NCI-H1105 (cell line): ENCODE results near the gene SNAP47.
"Not testable (repeated sequence)": the region's sequence is repeated elsewhere in the genome, so short reads cannot be mapped to it uniquely, and the experiment has no call there.

Experiments used
- DNase-seq: peaks from one replicate; lab custom pipeline; 2025; lab: John Stamatoyannopoulos, UW

The SNAP47 gene, protein sequence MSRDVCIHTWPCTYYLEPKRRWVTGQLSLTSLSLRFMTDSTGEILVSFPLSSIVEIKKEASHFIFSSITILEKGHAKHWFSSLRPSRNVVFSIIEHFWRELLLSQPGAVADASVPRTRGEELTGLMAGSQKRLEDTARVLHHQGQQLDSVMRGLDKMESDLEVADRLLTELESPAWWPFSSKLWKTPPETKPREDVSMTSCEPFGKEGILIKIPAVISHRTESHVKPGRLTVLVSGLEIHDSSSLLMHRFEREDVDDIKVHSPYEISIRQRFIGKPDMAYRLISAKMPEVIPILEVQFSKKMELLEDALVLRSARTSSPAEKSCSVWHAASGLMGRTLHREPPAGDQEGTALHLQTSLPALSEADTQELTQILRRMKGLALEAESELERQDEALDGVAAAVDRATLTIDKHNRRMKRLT

DNA sequence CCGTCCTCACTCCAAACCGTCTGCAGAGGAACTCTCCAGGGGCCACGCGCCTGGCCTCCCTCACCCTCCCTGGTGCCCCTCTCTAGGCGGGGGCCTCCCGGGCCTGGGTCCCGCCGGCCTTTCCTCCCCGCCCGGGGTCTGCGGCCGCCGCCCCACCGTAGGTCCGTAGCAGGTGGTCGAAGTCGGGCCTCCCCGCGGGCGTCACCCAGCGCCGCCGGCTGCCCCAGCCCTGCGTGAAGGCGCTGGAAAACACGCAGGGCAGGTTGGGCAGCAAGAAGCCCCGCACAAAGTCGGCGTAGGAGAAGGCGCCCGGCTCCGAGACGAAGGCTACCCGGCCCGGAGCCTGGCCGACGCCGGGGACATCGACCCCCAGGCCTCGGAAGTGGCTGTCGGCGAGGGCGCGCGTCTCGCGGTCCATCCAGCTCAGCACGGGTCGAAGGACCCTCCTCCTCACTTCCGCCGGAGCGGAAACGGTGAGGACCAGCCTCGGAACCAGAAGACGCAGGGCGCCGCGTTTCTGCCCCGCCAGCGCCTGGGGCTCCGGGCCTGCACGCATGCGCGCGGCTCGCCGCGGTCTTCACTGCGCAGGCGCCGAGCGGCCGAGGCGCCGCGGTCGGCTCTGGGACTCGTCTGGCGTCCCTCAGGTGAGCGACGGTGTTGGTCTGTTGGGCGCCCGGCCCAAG, at the start of gene SNAP47, which contains the start of gene JMJD4:
SNAP47 (plus strand) TSS at position 580 of the 683 bp plus-strand sequence. CDS start 12,302 bp downstream, outside the sequence.
JMJD4 (minus strand) TSS at position 447 of the 683 bp plus-strand sequence; CDS start at position 418, 29 bp downstream.
- peak; percentile 53 for DNase-seq

DNA sequence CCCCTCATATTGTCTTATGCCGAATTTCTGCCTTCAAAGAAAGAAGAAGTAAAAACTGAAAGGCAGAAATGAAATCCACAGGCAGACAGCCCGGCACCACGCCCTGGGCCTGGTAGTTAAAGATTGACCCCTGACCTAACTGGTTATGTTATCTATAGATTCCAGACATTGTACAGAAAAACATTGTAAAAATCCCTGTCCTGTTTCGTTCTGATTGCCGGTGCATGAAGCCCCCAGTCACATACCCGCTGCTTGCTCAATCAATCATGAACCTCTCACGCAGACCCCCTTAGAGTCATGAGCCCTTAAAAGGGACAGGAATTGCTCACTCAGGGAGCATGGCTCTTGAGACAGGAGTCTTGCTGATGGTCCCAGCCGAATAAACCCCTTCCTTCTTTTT, 49.4 kb upstream of the SNAP47 start:
- no peak for DNase-seq

DNA sequence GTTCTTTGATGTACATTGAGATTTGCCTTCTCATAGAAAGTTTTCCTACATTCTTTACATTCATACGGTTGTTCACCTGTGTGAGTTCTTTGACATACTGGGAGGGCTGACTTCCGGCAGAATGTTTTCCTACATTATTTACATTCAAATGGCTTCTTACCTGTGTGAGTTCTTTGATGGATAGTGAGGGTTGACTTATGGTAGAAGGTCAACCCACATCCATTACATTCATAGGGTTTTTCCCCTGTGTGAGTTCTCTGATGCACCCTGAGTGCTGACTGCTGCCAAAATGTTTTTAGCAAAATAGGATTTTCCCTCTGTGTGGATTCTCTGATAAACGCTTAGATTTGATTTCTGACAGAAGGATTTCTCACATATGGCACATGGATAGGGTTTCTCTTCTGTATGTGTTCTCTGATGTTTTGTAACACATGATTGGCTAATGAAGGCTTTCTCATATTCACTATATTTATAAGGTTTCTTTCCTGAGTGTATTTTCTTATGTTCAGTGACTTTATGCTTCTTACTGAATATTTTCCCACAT, 37.8 kb upstream of the SNAP47 start:
- DNase-seq: no peak

DNA sequence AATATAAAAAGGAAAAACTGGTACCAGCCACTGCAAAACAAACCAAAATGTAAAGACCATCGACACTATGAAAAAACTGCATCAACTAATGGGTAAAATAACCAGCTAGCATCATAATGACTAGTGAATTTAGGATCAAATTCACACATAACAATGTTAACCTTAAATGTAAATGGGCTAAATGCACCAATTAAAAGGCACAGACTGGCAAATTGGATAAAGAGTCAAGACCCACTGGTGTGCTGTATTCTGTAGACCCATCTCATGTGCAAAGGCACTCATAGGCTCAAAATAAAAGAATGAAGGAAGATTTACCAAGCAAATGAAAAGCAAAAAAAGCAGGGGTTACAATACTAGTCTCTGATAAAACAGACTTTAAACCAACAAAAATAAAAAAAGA, 33.6 kb upstream of the SNAP47 start:
- DNase-seq: not testable (repeated sequence)

DNA sequence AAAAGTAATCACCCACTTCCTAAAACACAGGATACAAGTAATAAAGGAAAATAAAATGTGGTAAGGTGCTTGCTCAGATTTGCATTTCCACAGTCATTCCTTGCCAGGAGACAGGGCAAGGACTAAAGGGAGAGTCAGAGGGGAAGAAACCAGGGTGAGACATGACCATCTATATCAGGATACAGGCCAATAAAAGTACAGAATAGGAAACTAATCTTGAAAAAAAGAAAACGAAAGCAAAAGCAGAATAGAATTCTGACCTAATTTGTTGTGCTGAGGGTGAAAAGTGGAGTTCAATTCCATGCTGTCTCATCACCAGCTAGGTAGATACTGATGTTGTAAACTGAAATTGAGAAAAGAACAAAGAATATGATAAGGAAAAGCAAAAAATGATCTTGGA, 27.4 kb upstream of the SNAP47 start:
- DNase-seq: no peak

DNA sequence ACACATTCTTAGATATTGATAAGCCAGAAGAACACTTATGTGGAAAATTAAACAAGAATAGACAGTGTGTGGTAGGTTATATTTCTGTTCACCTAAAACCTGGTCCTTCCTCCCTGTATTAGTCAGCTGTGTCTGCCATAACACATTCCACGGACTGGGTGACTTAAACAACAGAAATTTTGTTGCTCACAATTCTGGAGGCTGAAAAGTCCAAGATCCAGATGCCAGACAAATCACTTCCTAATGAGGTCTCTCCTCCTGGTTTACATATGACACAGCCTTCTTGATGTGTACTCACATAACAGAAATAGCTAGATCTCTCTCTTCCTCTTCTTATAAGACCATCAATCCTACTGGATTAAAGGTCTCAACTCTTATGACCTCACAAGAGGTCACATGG, 25.8 kb upstream of the SNAP47 start:
- no peak for DNase-seq

DNA sequence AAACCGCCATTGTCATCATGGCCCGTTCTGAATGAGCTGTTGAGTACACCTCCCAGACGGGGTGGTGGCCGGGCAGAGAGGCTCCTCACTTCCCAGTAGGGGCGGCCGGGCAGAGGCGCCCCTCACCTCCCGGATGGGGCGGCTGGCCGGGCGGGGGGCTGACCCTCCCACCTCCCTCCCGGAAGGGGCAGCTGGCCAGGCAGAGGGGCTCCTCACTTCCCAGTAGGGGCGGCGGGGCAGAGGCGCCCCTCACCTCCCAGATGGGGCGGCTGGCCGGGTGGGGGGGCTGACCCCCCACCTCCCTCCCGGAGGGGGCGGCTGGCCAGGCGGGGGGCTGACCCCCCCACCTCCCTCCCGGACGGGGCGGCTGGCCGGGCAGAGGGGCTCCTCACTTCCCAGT, 24.8 kb upstream of the SNAP47 start:
- not testable (repeated sequence) for DNase-seq

DNA sequence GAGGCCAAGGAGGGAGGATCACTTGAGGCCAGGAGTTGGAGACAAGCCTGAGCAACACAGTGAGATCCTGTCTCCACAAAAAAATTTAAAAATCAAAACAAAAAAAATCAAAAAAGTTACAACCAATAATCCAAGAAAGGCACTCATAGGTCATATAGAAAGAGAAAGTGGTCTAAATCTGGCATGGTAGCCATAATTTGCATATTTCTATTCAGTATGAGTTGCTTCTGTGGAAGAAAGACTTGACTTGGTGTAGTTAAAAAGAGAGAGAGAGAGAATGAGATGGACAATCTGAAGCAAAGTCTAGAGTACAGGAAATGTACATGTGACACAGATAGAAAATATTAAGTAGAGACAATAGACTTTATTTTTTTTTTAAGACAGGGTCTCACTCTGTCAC, 22.6 kb upstream of the SNAP47 start:
- no peak for DNase-seq

DNA sequence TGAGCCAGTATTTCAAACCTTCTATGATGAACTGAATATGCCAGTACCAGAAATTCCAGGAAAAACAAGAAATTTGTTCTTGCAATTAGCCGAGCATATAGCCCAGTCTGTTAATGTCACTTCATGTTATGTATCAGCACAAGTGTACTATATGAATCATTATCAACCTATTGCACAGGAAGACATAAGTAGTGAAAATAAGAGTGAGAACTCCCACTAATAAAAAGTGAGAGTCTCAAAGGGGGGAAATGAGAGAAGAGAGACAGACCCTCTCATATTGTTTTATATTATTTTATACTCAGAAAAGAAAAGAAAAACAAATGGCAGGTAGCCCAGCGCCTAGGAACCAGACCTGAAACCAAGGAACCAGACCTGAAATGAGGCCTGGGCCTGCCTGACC, 16.3 kb upstream of the SNAP47 start:
- no peak for DNase-seq

DNA sequence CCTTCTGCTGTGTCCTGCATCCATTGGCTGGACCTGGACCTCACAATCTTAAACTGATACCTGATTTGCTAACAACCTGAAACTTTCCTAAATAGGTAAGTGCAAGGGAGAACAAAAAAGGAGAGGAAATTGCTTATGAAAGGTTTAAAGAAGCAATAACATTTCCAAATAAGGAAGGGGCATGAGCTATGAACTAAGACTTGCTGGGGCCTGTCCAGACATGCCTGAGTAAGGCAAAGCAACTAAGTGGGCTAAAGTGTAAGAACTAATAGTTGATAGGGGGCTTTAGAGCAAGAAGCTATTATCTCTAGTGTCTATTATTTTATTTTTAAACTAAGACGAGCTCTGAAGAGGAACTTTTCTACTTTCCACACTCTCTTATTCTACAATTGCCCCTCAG, 11.8 kb upstream of the SNAP47 start:
- DNase-seq: no peak

DNA sequence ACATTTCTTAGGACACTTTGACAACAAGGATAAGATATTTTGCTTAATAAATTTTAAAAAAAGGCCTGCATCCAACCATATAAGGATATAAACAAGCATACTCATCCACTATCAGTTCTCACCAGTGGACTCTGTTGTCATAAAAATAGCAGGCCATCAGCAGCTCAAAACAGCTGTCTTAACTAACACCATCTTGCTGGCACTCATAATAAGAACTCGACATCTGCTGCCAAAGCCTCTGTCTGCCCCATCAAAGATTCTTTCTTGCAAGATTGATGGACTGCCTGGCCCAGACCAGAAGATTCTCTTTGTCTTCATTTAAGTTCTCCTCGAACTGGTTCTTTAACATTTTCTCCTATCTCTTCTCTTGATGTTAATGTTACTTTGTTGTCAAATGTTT, 10.2 kb upstream of the SNAP47 start:
- no peak for DNase-seq

DNA sequence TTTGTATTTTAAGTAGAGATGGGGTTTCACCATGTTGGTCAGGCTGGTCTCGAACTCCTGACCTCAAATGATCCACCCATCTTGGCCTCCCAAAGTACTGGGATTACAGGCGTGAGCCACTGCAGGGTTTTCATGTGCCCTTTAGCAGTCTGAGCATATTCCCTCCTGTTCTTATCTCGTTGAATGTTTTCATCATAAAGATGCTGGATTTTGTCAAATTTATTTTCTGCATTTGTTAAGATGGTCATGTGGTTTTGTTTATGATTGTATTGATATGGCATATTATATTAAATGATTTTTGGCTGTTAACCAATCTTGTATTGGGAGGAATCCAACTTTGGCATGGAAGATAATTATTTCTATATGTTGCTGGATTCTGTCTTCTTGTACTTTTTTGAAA, 8.9 kb upstream of the SNAP47 start:
- no peak for DNase-seq

DNA sequence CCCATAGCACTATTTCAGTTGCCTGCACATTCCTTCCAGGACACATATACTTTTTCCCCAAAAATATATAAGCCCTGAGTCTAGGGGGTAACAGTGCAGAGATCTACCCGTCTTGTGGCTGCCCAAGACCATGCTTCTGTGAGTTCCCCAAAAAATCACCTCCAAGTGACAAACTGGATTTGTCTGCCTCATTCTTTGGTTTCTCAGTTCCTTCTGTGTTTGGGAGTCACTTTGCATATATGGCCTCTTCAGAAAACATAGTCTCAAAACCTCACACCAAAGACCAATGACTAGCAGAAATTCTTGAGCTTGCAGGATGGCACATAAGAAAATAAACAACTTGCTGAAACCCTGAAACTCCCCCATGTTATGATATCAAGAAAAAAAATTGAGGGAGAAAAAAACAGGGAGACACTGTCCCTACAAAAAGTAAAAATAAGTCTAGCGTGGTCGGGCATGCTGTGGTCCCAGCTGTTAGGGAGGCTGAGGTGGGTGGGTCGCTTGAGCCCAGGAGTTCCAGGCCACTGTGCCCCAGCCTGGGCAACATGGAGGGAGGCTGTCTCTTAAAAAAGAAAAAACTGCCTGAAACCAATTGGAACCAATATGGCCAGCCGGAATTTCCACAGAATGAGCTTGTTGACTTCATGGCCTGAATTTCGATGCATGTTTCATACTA, 8.2 kb upstream of the SNAP47 start:
- no peak for DNase-seq

DNA sequence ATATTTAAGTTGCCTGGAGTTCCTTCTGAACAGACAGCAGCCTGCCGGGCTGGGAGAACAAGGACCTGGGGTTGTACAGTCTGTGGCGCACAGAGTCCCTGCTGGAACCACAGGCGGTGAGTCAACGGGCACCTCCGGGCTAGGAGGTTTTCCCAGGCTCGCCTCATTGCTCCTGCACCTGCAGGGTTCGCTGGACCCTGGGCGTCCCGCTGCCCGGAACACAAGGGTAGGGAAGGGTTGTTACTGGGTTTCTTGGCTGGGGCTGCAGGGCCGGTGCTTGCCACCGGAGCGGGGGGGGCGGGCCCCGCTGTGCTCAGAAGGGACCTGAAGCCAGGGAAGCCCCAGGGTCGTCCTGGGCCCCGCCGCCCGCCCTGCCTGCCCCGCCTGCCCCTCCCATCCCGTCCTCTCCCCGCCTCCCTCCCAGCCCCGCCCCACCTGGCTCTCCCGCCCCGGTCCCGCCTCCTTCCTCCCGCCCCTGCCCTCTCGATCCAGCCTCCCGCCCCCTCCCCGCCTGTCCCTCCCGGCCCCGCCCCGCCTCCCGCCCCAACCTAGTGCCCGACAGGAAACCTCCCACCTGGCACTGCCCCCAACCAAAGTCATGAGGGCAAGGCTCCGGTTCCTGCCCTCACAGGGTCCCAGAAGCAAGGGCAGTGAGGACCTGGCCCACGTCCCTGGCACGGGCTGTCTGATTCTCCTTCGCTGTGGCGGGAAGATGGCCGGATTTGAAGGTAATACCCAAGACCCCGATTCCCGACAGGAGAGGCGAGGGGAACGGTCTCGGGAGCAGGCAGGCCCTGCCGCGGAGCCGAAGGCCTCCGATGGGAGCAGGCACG, 7.0 kb upstream of the SNAP47 start:
- DNase-seq: peak; percentile 52

DNA sequence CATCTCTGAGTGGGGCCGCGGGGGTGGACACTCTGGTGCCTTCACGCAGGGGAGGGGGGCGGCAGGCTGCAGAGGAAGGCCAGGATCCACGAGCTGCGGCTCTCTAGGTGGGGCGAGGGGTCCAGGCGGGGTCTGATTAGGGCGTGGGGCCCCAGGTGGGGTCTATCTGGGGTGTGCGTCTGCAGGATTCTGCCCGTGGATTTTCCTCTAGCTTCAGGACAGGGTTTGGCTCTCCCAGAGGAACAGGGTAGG, 6.4 kb upstream of the SNAP47 start:
- no peak for DNase-seq

DNA sequence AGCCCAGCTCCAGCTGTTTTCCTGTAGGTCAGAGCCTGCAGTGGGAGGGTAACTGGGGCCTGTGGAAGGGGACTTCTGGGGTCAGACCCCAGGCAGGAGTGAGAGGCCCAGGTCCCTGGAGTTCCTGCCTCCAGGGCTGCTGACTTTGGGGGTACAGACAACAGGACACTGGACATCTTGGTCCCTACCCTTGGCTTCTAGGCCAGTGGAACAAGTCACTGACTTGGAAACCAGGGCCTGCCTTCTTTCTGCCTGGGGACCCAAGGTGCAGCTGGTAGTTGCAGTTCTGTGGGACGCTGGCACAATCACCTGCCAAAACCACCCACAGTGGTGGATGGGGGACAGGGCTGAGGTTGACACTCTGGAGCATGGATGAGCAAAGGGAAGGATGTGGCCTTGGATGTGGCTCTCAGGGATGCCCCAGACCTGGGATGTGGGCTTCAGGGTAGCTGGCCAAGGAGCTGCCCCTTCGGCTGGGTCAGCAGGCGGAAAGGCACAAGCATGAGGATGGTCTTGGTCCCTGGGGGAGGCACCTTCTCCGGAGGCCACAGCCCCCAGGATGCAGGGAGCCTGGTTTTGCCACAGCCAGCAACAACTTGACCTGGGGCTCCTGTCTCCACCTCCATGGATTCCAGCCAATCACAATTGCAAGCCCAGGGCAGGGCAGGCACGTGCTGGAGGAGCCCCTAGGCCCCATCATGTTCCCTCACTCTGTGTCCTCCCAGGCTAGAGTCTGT, 5.9 kb upstream of the SNAP47 start:
- no peak for DNase-seq

DNA sequence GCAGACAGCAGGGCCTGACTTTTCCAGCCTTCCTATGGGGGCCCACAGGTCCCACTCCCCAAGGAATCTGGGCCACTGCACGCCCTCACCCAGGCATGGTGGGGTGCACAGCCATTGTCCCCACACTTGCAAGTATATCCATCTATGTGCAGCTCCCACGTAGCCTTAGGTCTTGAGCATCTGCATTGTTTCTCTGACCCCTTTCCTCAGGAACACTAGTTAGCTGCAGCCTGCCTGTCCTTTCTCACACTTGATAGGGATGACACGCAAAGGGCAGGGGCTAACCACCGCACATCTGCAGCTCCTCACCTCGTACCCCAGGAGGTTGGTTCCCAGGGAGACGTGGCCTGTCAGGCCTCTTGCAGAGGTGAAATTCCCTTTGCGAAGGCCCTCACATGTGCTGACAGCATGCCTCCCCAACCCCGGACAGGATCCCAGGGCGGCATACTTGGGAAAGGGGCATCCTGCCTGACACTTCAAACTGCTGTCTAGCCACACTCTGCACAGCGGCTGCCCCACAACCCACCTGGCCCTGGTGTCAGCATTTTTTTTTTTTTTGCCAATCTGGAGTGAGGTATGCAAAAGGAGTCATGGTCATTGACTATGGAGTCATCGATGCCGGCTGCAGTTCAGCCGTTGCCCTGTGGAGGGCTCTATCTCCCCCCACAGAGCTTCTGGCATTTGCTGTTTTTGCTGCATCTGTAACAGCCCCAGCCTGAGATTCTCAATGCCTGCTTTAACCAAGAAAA, 5.2 kb upstream of the SNAP47 start:
- DNase-seq: no peak

DNA sequence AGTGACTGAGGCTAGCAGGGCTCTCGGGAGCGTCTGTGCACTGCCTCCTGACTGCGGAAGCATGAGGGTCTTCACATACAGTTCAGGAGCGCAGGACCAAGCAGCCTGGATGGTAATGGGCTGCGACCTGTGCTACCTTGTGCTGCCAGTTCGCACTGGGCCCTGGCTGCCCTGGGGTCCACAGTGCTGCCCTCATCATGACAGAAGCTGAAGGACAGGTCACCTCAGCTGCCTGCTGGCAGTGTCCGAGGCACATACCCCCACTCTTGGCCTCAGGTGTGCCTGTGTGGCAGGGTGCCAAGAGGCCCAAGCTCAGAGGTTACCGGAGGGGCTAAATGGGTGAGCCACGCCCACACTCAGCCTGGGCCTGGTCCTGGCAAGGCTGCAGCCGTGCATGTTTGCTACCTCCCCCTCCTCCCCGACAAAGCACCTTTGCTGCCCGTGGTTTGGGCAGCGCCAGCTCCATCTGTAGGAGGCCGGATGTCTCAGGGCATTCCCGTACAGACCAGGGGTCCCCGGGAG, 4.5 kb upstream of the SNAP47 start:
- DNase-seq: no peak

DNA sequence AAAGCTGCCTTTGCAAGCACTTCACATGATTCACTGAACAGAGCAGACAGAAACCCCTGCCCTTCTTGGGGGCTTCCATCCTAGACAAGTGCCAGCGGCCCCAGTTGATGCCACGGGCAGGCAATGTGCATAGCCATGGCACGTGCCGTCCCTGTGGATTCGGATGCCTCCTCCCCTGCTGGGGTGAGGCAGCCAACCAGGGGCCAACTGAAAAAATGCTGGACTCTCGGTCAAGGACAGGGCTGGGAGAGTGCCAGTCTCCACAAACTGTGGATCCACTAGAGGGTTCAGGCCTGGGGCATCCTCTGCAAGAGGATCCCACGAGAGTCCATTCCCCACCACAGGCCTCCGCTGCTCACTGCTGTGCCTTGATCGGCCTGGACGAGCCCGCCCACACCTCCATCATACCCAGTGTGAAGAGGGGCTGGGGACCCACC, 4.0 kb upstream of the SNAP47 start:
- DNase-seq: no peak
